ENCODE measurements around the gene C17orf75. TPM values are rescaled to one million over a fixed set of nuclear protein-coding genes. Genes with fewer than 3 reads are reported as not detected.

Gene C17orf75
- total and polyA plus RNA-seq, 2 of the 4 experiments (the other 2 are of a cell fraction) = 11.5 to 16.1 TPM

DNA sequence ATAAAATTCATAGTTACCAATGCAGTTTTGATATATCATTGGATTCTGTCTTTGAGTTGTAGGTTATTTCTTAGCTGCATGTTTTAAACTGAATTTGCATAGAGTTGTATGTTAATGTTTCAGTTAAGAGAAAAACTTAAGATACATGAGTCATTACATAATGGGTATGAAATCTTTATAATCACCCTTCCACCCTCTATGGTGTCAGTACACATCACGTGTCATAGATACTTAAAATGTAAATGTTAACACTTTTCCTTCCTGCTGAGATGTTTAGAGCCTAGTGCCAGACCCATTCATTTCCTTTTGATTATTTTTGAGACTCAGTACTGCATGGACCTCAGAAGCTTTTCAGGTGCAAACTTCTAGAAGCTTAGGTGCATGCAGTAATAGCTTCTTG, 28.5 kb upstream of the C17orf75 start:
- Histone ChIP-seq H2BK120ac (ENCODE audit: low read depth, low read length) (no peak overlapping the region), H4K8ac (ENCODE audit: low read depth in 2 of 2, low read length in 2 of 2) (no peak overlapping the region), H3K9me3 (ENCODE audit: control insufficient read depth, insufficient read depth, low read length) (no peaks in the 10 kb centered on the region), H4K91ac (ENCODE audit: insufficient read depth, low read depth, low read length) (no peak overlapping the region), H4K20me1 (ENCODE audit: insufficient read depth, low read length) (peaks cover 46% of the 10 kb centered on the region), H2BK5ac (ENCODE audit: low read depth, low read length, poor library complexity, severe bottlenecking) (no peak overlapping the region), H2BK20ac (ENCODE audit: low read depth, low read length) (no peak overlapping the region), H3K4me3 (ENCODE audit: insufficient read depth, low read depth, low read length) (no peak overlapping the region), H4K5ac (ENCODE audit: low read depth, low read length) (no peak overlapping the region), H3K79me1 (ENCODE audit: low read depth in 1 of 2, low read length in 2 of 2) (peaks cover 25 to 50% of the 10 kb centered on the region in 2 experiments), H3K36me3 (ENCODE audit: control insufficient read depth, insufficient read depth, low read length) (peaks cover 57% of the 10 kb centered on the region), H3K4me2 (ENCODE audit: low read depth, low read length) (no peak overlapping the region), H2BK15ac (ENCODE audit: low read depth, low read length) (no peak overlapping the region), H2AK9ac (replicated peaks; ENCODE audit: low read depth, low read length, poor library complexity) (no peak overlapping the region), H2AFZ (replicated peaks; ENCODE audit: low read length, poor library complexity) (no peak overlapping the region), H3K56ac (ENCODE audit: extremely low read depth, insufficient read depth, low read length) (no peak overlapping the region), H3K23ac (ENCODE audit: low read depth, low read length) (no peak overlapping the region), H3K9ac (ENCODE audit: low read depth, low read length) (no peak overlapping the region), H3K14ac (replicated peaks; ENCODE audit: low read depth, low read length) (no peak overlapping the region), H2AK5ac (ENCODE audit: low read depth, low read length) (no peak overlapping the region), H3K9me1 (ENCODE audit: insufficient read depth, low read length) (no peaks in the 10 kb centered on the region), H3K27me3 (ENCODE audit: control insufficient read depth, insufficient read depth, low read length) (no peaks in the 10 kb centered on the region), H3K4ac (ENCODE audit: low read depth, low read length) (no peak overlapping the region), H3K4me1 (ENCODE audit: control insufficient read depth, insufficient read depth, low read length) (no peaks in the 10 kb centered on the region), H3K18ac (ENCODE audit: low read depth, low read length) (no peak overlapping the region), H3K27ac (ENCODE audit: insufficient read depth, low read length) (no peak overlapping the region)
- no peak for ATAC-seq (ENCODE audit: low read depth)
- DNase-seq = no peak
- dilution Hi-C loops (cut with HindIII; ENCODE audit: low sequenced_read_pairs, unreplicated experiment) = no loop called here
- no TSS peak for BruUV-seq (replicated peaks)
- WGBS, 2 experiments (ENCODE audit: extremely low coverage in 2 of 2, insufficient read length in 1 of 2) = no CpG with 5 or more reads among the region's 1 CpG
- no peak for TF ChIP-seq POLR2A (IDR thresholded peaks at IDR 0.05; ENCODE audit: low read depth, low read length)
- no peak for TF ChIP-seq BHLHE40 (IDR thresholded peaks at IDR 0.05; ENCODE audit: low read depth, low read length)
- CTCF ChIA-PET = no interaction called here
- in situ Hi-C loops (cut with MboI; ENCODE audit: low sequenced_read_pairs) = no loop called here
- intact Hi-C loops (cut with micrococcal nuclease) = no loop called here
- POLR2A ChIA-PET (ENCODE audit: unreplicated experiment) = no interaction called here
